WTC11 (cell line): ENCODE results near the gene FHL5. TPM values are rescaled to one million over a fixed set of nuclear protein-coding genes. Genes with fewer than 3 reads are reported as not detected.

Experiments used
- AFF4 ChIP-seq: sonication (generic); formaldehyde crosslinking; IDR thresholded peaks from 2 replicates; pipeline ENCODE4 v1.8.1; 2023; ENCODE audit warnings: mild to moderate bottlenecking, missing genetic modification reagents, borderline replicate concordance
- AR ChIP-seq: fragments of 250-450 bp; sonication (Bioruptor Pico); IDR thresholded peaks from 2 replicates; pipeline ENCODE4 v1.9.0; 2021; ENCODE audit warnings: mild to moderate bottlenecking
- ATF3 ChIP-seq: sonication (generic); formaldehyde crosslinking; conservative IDR thresholded peaks from 2 replicates; pipeline ENCODE4 v1.8.1; 2022; ENCODE audit warnings: mild to moderate bottlenecking, missing genetic modification reagents
- E2F1 ChIP-seq: sonication (generic); formaldehyde crosslinking; IDR thresholded peaks from 2 replicates; pipeline ENCODE4 v1.8.0; 2022; ENCODE audit warnings: mild to moderate bottlenecking, missing genetic modification reagents
- FOXJ3 ChIP-seq: sonication (generic); formaldehyde crosslinking; IDR thresholded peaks from 2 replicates; pipeline ENCODE4 v1.9.0; 2021; ENCODE audit warnings: missing genetic modification reagents, mild to moderate bottlenecking, borderline replicate concordance
- GRHL2 ChIP-seq: fragments of 250-450 bp; sonication (Bioruptor Pico); IDR thresholded peaks from 2 replicates; pipeline ENCODE4 v1.8.0; 2022; ENCODE audit warnings: mild to moderate bottlenecking, moderate library complexity; ENCODE audit not compliant: insufficient replicate concordance, severe bottlenecking
- IRF2 ChIP-seq: sonication (generic); formaldehyde crosslinking; IDR thresholded peaks from 2 replicates; pipeline ENCODE4 v1.8.0; 2022; ENCODE audit warnings: low read depth, missing genetic modification reagents, borderline replicate concordance
- JAZF1 ChIP-seq: fragments of 250-450 bp; sonication (Bioruptor Pico); IDR thresholded peaks from 2 replicates; pipeline ENCODE4 v1.9.0; 2021; ENCODE audit warnings: moderate library complexity, mild to moderate bottlenecking, inconsistent platforms
- MAX ChIP-seq: sonication (generic); formaldehyde crosslinking; IDR thresholded peaks from 2 replicates; pipeline ENCODE4 v1.8.0; 2022; ENCODE audit warnings: mild to moderate bottlenecking, missing genetic modification reagents
- MLX ChIP-seq: sonication (generic); formaldehyde crosslinking; IDR thresholded peaks from 2 replicates; pipeline ENCODE4 v1.8.1; 2023; ENCODE audit warnings: mild to moderate bottlenecking, missing genetic modification reagents, moderate library complexity
- MXD4 ChIP-seq: fragments of 250-450 bp; sonication (Bioruptor Pico); IDR thresholded peaks from 2 replicates; pipeline ENCODE4 v1.8.0; 2021; ENCODE audit warnings: mild to moderate bottlenecking, moderate library complexity, borderline replicate concordance
- MYBL2 ChIP-seq: sonication (generic); formaldehyde crosslinking; IDR thresholded peaks from 2 replicates; pipeline ENCODE4 v1.8.1; 2023; ENCODE audit warnings: mild to moderate bottlenecking, moderate library complexity, missing genetic modification reagents
- NFYB ChIP-seq: sonication (generic); formaldehyde crosslinking; conservative IDR thresholded peaks from 2 replicates; pipeline ENCODE4 v1.8.0; 2022; ENCODE audit warnings: low read depth, missing genetic modification reagents
- NR1H2 ChIP-seq: sonication (generic); formaldehyde crosslinking; IDR thresholded peaks from 2 replicates; pipeline ENCODE4 v1.9.0; 2021; ENCODE audit warnings: mild to moderate bottlenecking, moderate library complexity, missing genetic modification reagents
- SMAD4 ChIP-seq: sonication (generic); formaldehyde crosslinking; IDR thresholded peaks from 2 replicates; pipeline ENCODE4 v1.8.0; 2022; ENCODE audit warnings: mild to moderate bottlenecking, missing genetic modification reagents
- TEAD1 ChIP-seq: sonication (generic); formaldehyde crosslinking; IDR thresholded peaks from 2 replicates; pipeline ENCODE4 v1.8.0; 2022; ENCODE audit warnings: mild to moderate bottlenecking, missing genetic modification reagents
- TP53 ChIP-seq: sonication (generic); formaldehyde crosslinking; IDR thresholded peaks from 2 replicates; pipeline ENCODE4 v1.8.1; 2023; ENCODE audit warnings: mild to moderate bottlenecking, missing genetic modification reagents
- ZMAT4 ChIP-seq: fragments of 250-450 bp; sonication (Bioruptor Pico); IDR thresholded peaks from 2 replicates; pipeline ENCODE4 v1.9.0; 2021; ENCODE audit warnings: mild to moderate bottlenecking
- ZNF121 ChIP-seq: sonication (generic); formaldehyde crosslinking; IDR thresholded peaks from 2 replicates; pipeline ENCODE4 v1.8.0; 2023; ENCODE audit warnings: missing genetic modification reagents
- ZNF263 ChIP-seq: sonication (generic); formaldehyde crosslinking; IDR thresholded peaks from 2 replicates; pipeline ENCODE4 v1.8.1; 2022; ENCODE audit warnings: low read depth, mild to moderate bottlenecking, moderate library complexity, missing genetic modification reagents
- ZNF671 ChIP-seq: fragments of 250-450 bp; sonication (Bioruptor Pico); IDR thresholded peaks from 2 replicates; pipeline ENCODE4 v1.8.0; 2021; ENCODE audit warnings: mild to moderate bottlenecking
- total RNA-seq: library from RNA; stranded (reverse); gene quantifications from 3 replicates; pipeline ENCODE4 v1.2.3, GENCODE V29; 2021

FHL5 gene
- total RNA-seq, 1 experiment from 2014 or later, result not detected

GRCh38 chr6:96521644-96522464 is 41.1 kb upstream of the FHL5 start, which contains the start of gene UFL1 (continued):
- TF ChIP-seq ZMAT4 (CRISPR knock-in tag), result no peak
- TF ChIP-seq ZNF121 (CRISPR knock-in tag), result no peak
- peak; percentile 78 for TF ChIP-seq MAX (CRISPR knock-in tag)
- TF ChIP-seq ATF3 (CRISPR knock-in tag), result no peak
- no peak for TF ChIP-seq NFYB
- TF ChIP-seq AR (CRISPR knock-in tag), result no peak
- TF ChIP-seq IRF2 (CRISPR knock-in tag), result no peak
- no peak for TF ChIP-seq SMAD4 (CRISPR knock-in tag)
- peak; percentile 81 for TF ChIP-seq TEAD1
- TF ChIP-seq MLX (CRISPR knock-in tag), result 0 out of 2 replicates have a peak, but pooled peaks have one; percentile 14
- TF ChIP-seq FOXJ3 (CRISPR knock-in tag), result no peak
- TF ChIP-seq NR1H2 (CRISPR knock-in tag), result no peak
- TF ChIP-seq ZNF263 (CRISPR knock-in tag), result no peak
- 0 out of 2 replicates have a peak, but pooled peaks have one; percentile 76 for TF ChIP-seq TP53 (CRISPR knock-in tag)
- no peak for TF ChIP-seq E2F1
- peak; percentile 75 for TF ChIP-seq MYBL2
- no peak for TF ChIP-seq GRHL2 (CRISPR knock-in tag)
- TF ChIP-seq ZNF671, result no peak
- peak; percentile 24; the same call in 1 of the 2 replicates for TF ChIP-seq AFF4 (CRISPR knock-in tag)
- no peak for TF ChIP-seq MXD4 (CRISPR knock-in tag)
- no peak for TF ChIP-seq JAZF1 (CRISPR knock-in tag)
